ENCODE results near the gene TFIP11. TPM values are rescaled to one million over a fixed set of nuclear protein-coding genes. Genes with fewer than 3 reads are reported as not detected.

The TFIP11 gene
- total and polyA plus RNA-seq, 9 of the 15 experiments (the other 6 are each of a cell fraction or from before 2014, with no cell fraction given), result 11.5 to 38.1 (median 25.2) TPM

GRCh38 chr22:26479043-26479791 is 33.1 kb downstream of the TFIP11 start:
- no peaks in the 10 kb centered on the region for H3K27me3 ChIP-seq (ENCODE audit: control insufficient read depth in 2 of 2, insufficient read depth in 2 of 2, low read length in 2 of 2)
- no peaks in the 10 kb centered on the region for H3K9me1 ChIP-seq (ENCODE audit: control insufficient read depth, insufficient read depth, low read length)
- WGBS (ENCODE audit: insufficient coverage, low coverage, missing lambda C conversion rate), result 1% methylated on average over 12 of the region's 12 CpGs
- no peaks in the 10 kb centered on the region for H4K20me1 ChIP-seq (replicated peaks; ENCODE audit: control insufficient read depth, insufficient read depth, low read length)
- H3K4me2 ChIP-seq (ENCODE audit: insufficient read depth, low read length), result peak overlapping the region; percentile 97
- TSS peak; percentile 2 for BruUV-seq (replicated peaks)
- no peak for FAIRE-seq
- no peaks in the 10 kb centered on the region for H3K9me3 ChIP-seq (replicated peaks; ENCODE audit: control insufficient read depth, insufficient read depth, low read depth, low read length)
- intact Hi-C loops (cut with micrococcal nuclease), result no loop called here
- in situ Hi-C loops (cut with MboI), result no loop called here
- peaks cover 14 to 41% of the 10 kb centered on the region in 2 experiments; a peak in 4 of 5 replicates for H3K4me1 ChIP-seq (replicated peaks in 1 of 2; ENCODE audit: control insufficient read depth in 2 of 2, insufficient read depth in 2 of 2, low read length in 2 of 2)
- ChIA-PET POLR2A (interaction anchor here (0.7 to 1.4 kb wide), 7 partner anchors 10 to 193 kb away, joined by 3 to 8 read pairs (median 3); no protein-coding TSS in a partner anchor), CTCF (ENCODE audit: low intra/inter-chr PET ratio) (no interaction called here)
- H3K79me2 ChIP-seq (ENCODE audit: control insufficient read depth, insufficient read depth, low read length), result peaks cover 77% of the 10 kb centered on the region
- H2AFZ ChIP-seq (ENCODE audit: low read depth, low read length), result peak overlapping the region; percentile 75
- peak; percentile 16 for ATAC-seq
- peaks cover 44% of the 10 kb centered on the region; the same call in 2 of the 3 replicates for H3K36me3 ChIP-seq (ENCODE audit: control insufficient read depth, insufficient read depth, low read length)
- peak in 2 of 4 experiments; percentile 26 to 44 for DNase-seq (ENCODE audit: extremely low read depth in 1 of 4, low spot score in 3 of 4)
- H3K27ac ChIP-seq (ENCODE audit: extremely low read depth, low read depth, low read length), result peak overlapping the region; percentile 86
- H3K4me3 ChIP-seq, result peak overlapping the region; percentile 89
- H3K9ac ChIP-seq (ENCODE audit: insufficient read depth in 1 of 2, low read depth in 2 of 2, low read length in 2 of 2), result peak overlapping the region; percentile 41 to 81; a peak in 3 of 4 replicates
- TF ChIP-seq CBFA2T3 (IDR thresholded peaks at IDR 0.05) (peak; percentile 38; the same call in 1 of the 2 replicates), MNT (conservative IDR thresholded peaks at IDR 0.05) (peak in 1 of 2 experiments; percentile 61; a peak in 2 of 4 replicates), ZNF384 (IDR thresholded peaks at IDR 0.05; ENCODE audit: low read depth, low read length) (peak; percentile 51; the same call in 1 of the 2 replicates), CTCF (IDR thresholded peaks at IDR 0.05 in 2 of 3, conservative IDR thresholded peaks at IDR 0.05 in 1 of 3; ENCODE audit: insufficient read depth in 2 of 3, low read depth in 1 of 3, low read length in 3 of 3) (peak in 2 of 3 experiments; percentile 14 to 24; a peak in 1 of 6 replicates), ZNF217 (CRISPR knock-in tag; IDR thresholded peaks at IDR 0.05) (no peak), SMARCA4 (IDR thresholded peaks at IDR 0.05) (0 out of 2 replicates have a peak, but pooled peaks have one; percentile 9), MYC (IDR thresholded peaks at IDR 0.05; ENCODE audit: low read depth, low read length) (peak; percentile 41; the same call in 1 of the 2 replicates), MYC (CRISPR knock-in tag; IDR thresholded peaks at IDR 0.05; ENCODE audit: borderline replicate concordance, low read depth) (no peak), HOMEZ (CRISPR knock-in tag; IDR thresholded peaks at IDR 0.05) (no peak), RBFOX2 (IDR thresholded peaks at IDR 0.05; ENCODE audit: low read depth, low read length) (0 out of 2 replicates have a peak, but pooled peaks have one; percentile 16), ZNF592 (IDR thresholded peaks at IDR 0.05) (peak; percentile 49)
